GM23248 (cell line): ENCODE measurements around the gene ACE. TPM values are rescaled to one million over a fixed set of nuclear protein-coding genes. Genes with fewer than 3 reads are reported as not detected.

Source experiments
- DNase-seq: peaks from one replicate; pipeline ENCODE4 v3.0.0-alpha.2; 2015
- H2AFZ ChIP-seq: fragments of 200-600 bp; sonication (generic); 2 replicates; pipeline ENCODE4 v1.6.1; 2016; ENCODE audit warnings: antibody characterized with exemption
- H3F3A ChIP-seq: fragments of 200-600 bp; sonication (generic); 2 replicates; pipeline ENCODE4 v1.6.1; 2016; ENCODE audit warnings: mild to moderate bottlenecking, antibody characterized with exemption, mixed run types; ENCODE audit not compliant: insufficient read depth
- H3K27ac ChIP-seq: fragments of 200-600 bp; sonication (generic); 2 replicates; pipeline ENCODE4 v1.5.1; 2016; ENCODE audit warnings: mild to moderate bottlenecking
- H3K27me3 ChIP-seq: fragments of 200-600 bp; sonication (generic); replicated peaks from 2 replicates; pipeline ENCODE4 v1.6.1; 2016; ENCODE audit warnings: mild to moderate bottlenecking; ENCODE audit not compliant: insufficient read depth
- H3K36me3 ChIP-seq: fragments of 200-600 bp; sonication (generic); 2 replicates; pipeline ENCODE4 v1.6.1; 2016; ENCODE audit warnings: low read depth, mild to moderate bottlenecking
- H3K4me1 ChIP-seq: fragments of 200-600 bp; sonication (generic); 2 replicates; pipeline ENCODE4 v1.6.1; 2016; ENCODE audit warnings: mild to moderate bottlenecking; ENCODE audit not compliant: insufficient read depth
- H3K4me2 ChIP-seq: fragments of 200-600 bp; sonication (generic); one replicate; pipeline ENCODE4 v1.6.1; 2016; ENCODE audit warnings: mild to moderate bottlenecking; ENCODE audit not compliant: unreplicated experiment
- H3K4me3 ChIP-seq: fragments of 200-600 bp; sonication (generic); 2 replicates; pipeline ENCODE4 v1.5.1; 2016; ENCODE audit warnings: mild to moderate bottlenecking
- H3K79me2 ChIP-seq: fragments of 200-600 bp; sonication (generic); 2 replicates; pipeline ENCODE4 v1.6.1; 2016; ENCODE audit warnings: mild to moderate bottlenecking; ENCODE audit not compliant: insufficient read depth
- H3K9ac ChIP-seq: fragments of 200-600 bp; sonication (generic); 2 replicates; pipeline ENCODE4 v1.6.1; 2016; ENCODE audit warnings: mild to moderate bottlenecking
- H3K9me2 ChIP-seq: fragments of 200-600 bp; sonication (generic); 2 replicates; pipeline ENCODE4 v1.6.1; 2016; ENCODE audit warnings: mixed run types, mild to moderate bottlenecking, moderate library complexity; ENCODE audit not compliant: insufficient read depth
- H3K9me3 ChIP-seq: fragments of 200-600 bp; sonication (generic); one replicate; pipeline ENCODE4 v1.6.1; 2017; ENCODE audit warnings: low read depth
- H4K20me1 ChIP-seq: fragments of 200-600 bp; sonication (generic); 2 replicates; pipeline ENCODE4 v1.6.0; 2016; ENCODE audit not compliant: insufficient read depth
- EZH2 ChIP-seq: fragments of 200-600 bp; sonication (generic); IDR thresholded peaks from 2 replicates; pipeline ENCODE4 v1.6.1; 2018; ENCODE audit warnings: antibody characterized with exemption, mild to moderate bottlenecking; ENCODE audit not compliant: insufficient read depth, poor library complexity, severe bottlenecking
- EZH2phosphoT487 ChIP-seq: fragments of 200-600 bp; sonication (generic); IDR thresholded peaks from 2 replicates; pipeline ENCODE4 v1.6.1; 2018; ENCODE audit warnings: antibody characterized with exemption, moderate library complexity, mild to moderate bottlenecking, low read depth; ENCODE audit not compliant: insufficient read depth
- WGBS, 2 experiments: methylation state at CpG; one replicate each; pipeline ENCODE4 v1.1.6; 2015 to 2017; ENCODE audit warnings: low lambda C conversion rate in 2 of 2, low coverage in 1 of 2; ENCODE audit errors: missing lambda C conversion rate in 2 of 2; 5-methylcytosine and 5-hydroxymethylcytosine counted together
- in situ Hi-C: fragments of 300-500 bp; cut with MboI; formaldehyde crosslinking; loops from 2 replicates; pipeline ENCODE4 v1.15.0; 2020
- polyA plus RNA-seq: library from polyadenylated mRNA; unstranded; fragments of >200 nt; fragmentation: Nextera tagmentation; extraction: Ambion mirVana; gene quantifications from 2 replicates; pipeline ENCODE4 v1.2.1, GENCODE V29; 2016
- total RNA-seq: library from RNA; depleted of rRNA; stranded (reverse); fragments of >200 nt; shearing (Covaris generic); gene quantifications from 2 replicates; pipeline ENCODE4 v1.2.3, GENCODE V29; 2014

The ACE gene
- total and polyA plus RNA-seq, 2 experiments from 2014 or later: 2.2 to 3.4 TPM

- Histone ChIP-seq H3K4me3 (no peak overlapping the region), H3K4me2 (no peak overlapping the region), H3K4me1 (no peaks in the 10 kb centered on the region), H3K36me3 (no peaks in the 10 kb centered on the region), H3K9me3 (no peaks in the 10 kb centered on the region), H3K27ac (no peak overlapping the region), H3K27me3 (peaks cover 13% of the 10 kb centered on the region), H3F3A (no peaks in the 10 kb centered on the region), H2AFZ (no peak overlapping the region), H3K9me2 (no peaks in the 10 kb centered on the region), H3K79me2 (no peaks in the 10 kb centered on the region), H4K20me1 (no peaks in the 10 kb centered on the region), H3K9ac (no peak overlapping the region)
- in situ Hi-C loops: no loop called here
- DNase-seq: no peak
- 61 to 69% methylated on average over 3 of the region's 3 CpGs for WGBS, 2 experiments
- TF ChIP-seq EZH2 (no peak), EZH2phosphoT487 (no peak)
These were observed 29.8 kb downstream of the ACE start for GRCh38 chr17:63506627-63507026.

DNA sequence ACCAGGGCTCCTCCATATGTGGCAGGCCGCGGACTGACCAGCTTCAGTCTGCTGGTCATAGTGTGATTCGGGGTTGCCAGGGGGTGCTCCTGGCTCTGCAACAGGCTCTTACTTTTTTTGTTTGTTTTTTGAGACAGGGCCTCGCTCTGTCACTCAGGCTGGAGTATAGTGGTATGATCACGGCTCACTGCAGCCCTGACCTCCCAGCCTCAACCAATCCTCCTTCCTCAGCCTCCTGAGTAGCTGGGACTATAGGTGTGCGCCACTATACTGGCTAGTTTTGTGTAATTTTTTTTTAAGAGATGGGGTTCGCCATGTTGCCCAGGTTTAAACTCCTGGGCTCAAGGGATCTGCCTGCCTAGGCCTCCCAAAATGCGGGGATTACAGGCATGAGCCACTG is 34.5 kb downstream of the ACE start:
- Histone ChIP-seq H3K79me2 (no peaks in the 10 kb centered on the region), H3K27me3 (0 out of 2 replicates have a peak, but pooled peaks cover 4% of the 10 kb centered on the region), H3K9me3 (no peaks in the 10 kb centered on the region), H3F3A (no peaks in the 10 kb centered on the region), H3K4me2 (no peak overlapping the region), H3K9ac (no peak overlapping the region), H4K20me1 (no peaks in the 10 kb centered on the region), H3K9me2 (no peaks in the 10 kb centered on the region), H3K4me1 (no peaks in the 10 kb centered on the region), H3K36me3 (no peaks in the 10 kb centered on the region), H3K27ac (no peak overlapping the region), H3K4me3 (no peak overlapping the region), H2AFZ (no peak overlapping the region)
- TF ChIP-seq EZH2 (no peak), EZH2phosphoT487 (no peak)
- 73 to 81% methylated on average over 8 of the region's 8 CpGs for WGBS, 2 experiments
- DNase-seq: no peak
- in situ Hi-C loops: no loop called here

GRCh38 chr17:63512388-63512787 is 35.5 kb downstream of the ACE start:
- H3K9me3 ChIP-seq: no peaks in the 10 kb centered on the region

GRCh38 chr17:63512896-63513644 is 36.2 kb downstream of the ACE start:
- H3K4me1 ChIP-seq: peaks cover 11% of the 10 kb centered on the region
- no peak overlapping the region for H3K4me2 ChIP-seq
- no peaks in the 10 kb centered on the region for H3K79me2 ChIP-seq
- in situ Hi-C loops: no loop called here
- peaks cover 15% of the 10 kb centered on the region for H3F3A ChIP-seq
- H3K4me3 ChIP-seq: no peak overlapping the region
- TF ChIP-seq EZH2phosphoT487 (no peak), EZH2 (no peak)
- no peak for DNase-seq
- no peaks in the 10 kb centered on the region for H4K20me1 ChIP-seq
- H3K9ac ChIP-seq: no peak overlapping the region
- H2AFZ ChIP-seq: no peak overlapping the region
- H3K9me2 ChIP-seq: no peaks in the 10 kb centered on the region; the same call in 1 of the 2 replicates
- H3K9me3 ChIP-seq: no peaks in the 10 kb centered on the region
- 0 out of 2 replicates have a peak, but pooled peaks cover 4% of the 10 kb centered on the region for H3K27me3 ChIP-seq
- H3K27ac ChIP-seq: no peak overlapping the region
- WGBS, 2 experiments: 59 to 60% methylated on average over 7 of the region's 7 CpGs
- no peaks in the 10 kb centered on the region for H3K36me3 ChIP-seq

More at GRCh38 chr17:63512388-63512787, 35.5 kb downstream of the ACE start:
- H3K4me2 ChIP-seq: no peak overlapping the region
- no peaks in the 10 kb centered on the region for H4K20me1 ChIP-seq
- no peak for DNase-seq
- 0 out of 2 replicates have a peak, but pooled peaks cover 4% of the 10 kb centered on the region for H3K27me3 ChIP-seq
- H3K36me3 ChIP-seq: no peaks in the 10 kb centered on the region
- H3F3A ChIP-seq: peaks cover 8% of the 10 kb centered on the region
- H3K9ac ChIP-seq: no peak overlapping the region
- 46 to 51% methylated on average over 3 of the region's 3 CpGs for WGBS, 2 experiments
- no peaks in the 10 kb centered on the region for H3K79me2 ChIP-seq
- in situ Hi-C loops: no loop called here
- no peak overlapping the region for H3K4me3 ChIP-seq
- H3K9me2 ChIP-seq: no peaks in the 10 kb centered on the region
- no peak for TF ChIP-seq EZH2
- no peak for TF ChIP-seq EZH2phosphoT487
- H2AFZ ChIP-seq: no peak overlapping the region
- H3K4me1 ChIP-seq: peaks cover 8% of the 10 kb centered on the region
- H3K27ac ChIP-seq: no peak overlapping the region
